Panc1 (cell line): ENCODE results near the gene ETFDH.

Experiments
- POLR2AphosphoS5 ChIP-seq: IDR thresholded peaks from 2 replicates; pipeline ENCODE4 v1.6.1; 2012; ENCODE audit warnings: mild to moderate bottlenecking, low read depth, low read length, moderate library complexity
- SIN3A ChIP-seq: IDR thresholded peaks from 2 replicates; pipeline ENCODE4 v1.6.1; 2012; ENCODE audit warnings: low read depth, mild to moderate bottlenecking, low read length, moderate library complexity, borderline replicate concordance; ENCODE audit not compliant: insufficient read depth
- TF ChIP-seq, protein P1 (sequence below), 2 experiments: IDR thresholded peaks; 2 replicates each; pipeline ENCODE4 v1.6.1; 2011 to 2012; ENCODE audit warnings: low read depth in 2 of 2, control low read depth in 1 of 2, low read length in 1 of 2, mild to moderate bottlenecking in 1 of 2, moderate library complexity in 1 of 2; ENCODE audit not compliant: insufficient read depth in 1 of 2
- TF ChIP-seq, protein P2 (sequence below): fragments of 450-650 bp; IDR thresholded peaks from 2 replicates; pipeline ENCODE4 v1.5.1; 2017; ENCODE audit warnings: mild to moderate bottlenecking

DNA sequence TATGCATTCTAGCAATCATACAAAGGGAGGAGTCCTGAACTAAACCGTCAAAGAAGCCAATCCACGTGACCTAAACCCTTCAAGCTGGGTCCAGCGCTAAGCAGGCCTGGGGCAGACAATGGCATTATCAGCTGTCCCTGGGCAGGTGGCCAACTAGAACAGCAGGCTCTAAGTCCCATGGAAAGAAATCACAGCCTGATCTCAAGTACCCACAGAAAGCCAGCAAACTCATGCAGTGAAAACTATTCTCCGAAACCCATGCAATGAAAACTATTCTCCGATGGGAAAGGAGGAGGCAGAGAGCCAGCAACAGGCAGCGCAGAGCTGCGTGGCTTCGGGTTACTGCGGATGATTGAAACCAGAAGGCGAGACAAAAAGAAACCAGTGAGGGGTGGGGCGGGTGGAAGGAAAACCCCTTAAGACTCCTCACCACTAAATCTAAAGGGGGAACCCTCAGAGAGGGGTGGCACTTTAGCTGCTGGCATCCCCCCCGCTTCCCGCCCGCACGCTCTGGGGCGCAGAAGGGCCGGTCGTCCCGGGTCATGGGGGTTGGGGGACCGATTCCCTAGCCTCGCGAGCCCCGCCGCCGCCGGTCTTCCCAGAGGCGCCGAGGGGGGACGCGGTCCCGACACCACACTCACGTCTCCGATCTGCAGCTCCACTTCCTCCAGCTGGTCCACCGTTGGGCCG, 976 bp upstream of the ETFDH start:
- TF ChIP-seq, protein P1, sequence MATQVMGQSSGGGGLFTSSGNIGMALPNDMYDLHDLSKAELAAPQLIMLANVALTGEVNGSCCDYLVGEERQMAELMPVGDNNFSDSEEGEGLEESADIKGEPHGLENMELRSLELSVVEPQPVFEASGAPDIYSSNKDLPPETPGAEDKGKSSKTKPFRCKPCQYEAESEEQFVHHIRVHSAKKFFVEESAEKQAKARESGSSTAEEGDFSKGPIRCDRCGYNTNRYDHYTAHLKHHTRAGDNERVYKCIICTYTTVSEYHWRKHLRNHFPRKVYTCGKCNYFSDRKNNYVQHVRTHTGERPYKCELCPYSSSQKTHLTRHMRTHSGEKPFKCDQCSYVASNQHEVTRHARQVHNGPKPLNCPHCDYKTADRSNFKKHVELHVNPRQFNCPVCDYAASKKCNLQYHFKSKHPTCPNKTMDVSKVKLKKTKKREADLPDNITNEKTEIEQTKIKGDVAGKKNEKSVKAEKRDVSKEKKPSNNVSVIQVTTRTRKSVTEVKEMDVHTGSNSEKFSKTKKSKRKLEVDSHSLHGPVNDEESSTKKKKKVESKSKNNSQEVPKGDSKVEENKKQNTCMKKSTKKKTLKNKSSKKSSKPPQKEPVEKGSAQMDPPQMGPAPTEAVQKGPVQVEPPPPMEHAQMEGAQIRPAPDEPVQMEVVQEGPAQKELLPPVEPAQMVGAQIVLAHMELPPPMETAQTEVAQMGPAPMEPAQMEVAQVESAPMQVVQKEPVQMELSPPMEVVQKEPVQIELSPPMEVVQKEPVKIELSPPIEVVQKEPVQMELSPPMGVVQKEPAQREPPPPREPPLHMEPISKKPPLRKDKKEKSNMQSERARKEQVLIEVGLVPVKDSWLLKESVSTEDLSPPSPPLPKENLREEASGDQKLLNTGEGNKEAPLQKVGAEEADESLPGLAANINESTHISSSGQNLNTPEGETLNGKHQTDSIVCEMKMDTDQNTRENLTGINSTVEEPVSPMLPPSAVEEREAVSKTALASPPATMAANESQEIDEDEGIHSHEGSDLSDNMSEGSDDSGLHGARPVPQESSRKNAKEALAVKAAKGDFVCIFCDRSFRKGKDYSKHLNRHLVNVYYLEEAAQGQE (IDR thresholded peaks at IDR 0.05; ENCODE audit: insufficient read depth in 1 of 2, low read depth in 2 of 2, low read length in 1 of 2): no peak
- TF ChIP-seq, protein P2, sequence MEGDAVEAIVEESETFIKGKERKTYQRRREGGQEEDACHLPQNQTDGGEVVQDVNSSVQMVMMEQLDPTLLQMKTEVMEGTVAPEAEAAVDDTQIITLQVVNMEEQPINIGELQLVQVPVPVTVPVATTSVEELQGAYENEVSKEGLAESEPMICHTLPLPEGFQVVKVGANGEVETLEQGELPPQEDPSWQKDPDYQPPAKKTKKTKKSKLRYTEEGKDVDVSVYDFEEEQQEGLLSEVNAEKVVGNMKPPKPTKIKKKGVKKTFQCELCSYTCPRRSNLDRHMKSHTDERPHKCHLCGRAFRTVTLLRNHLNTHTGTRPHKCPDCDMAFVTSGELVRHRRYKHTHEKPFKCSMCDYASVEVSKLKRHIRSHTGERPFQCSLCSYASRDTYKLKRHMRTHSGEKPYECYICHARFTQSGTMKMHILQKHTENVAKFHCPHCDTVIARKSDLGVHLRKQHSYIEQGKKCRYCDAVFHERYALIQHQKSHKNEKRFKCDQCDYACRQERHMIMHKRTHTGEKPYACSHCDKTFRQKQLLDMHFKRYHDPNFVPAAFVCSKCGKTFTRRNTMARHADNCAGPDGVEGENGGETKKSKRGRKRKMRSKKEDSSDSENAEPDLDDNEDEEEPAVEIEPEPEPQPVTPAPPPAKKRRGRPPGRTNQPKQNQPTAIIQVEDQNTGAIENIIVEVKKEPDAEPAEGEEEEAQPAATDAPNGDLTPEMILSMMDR: no peak
- no peak for TF ChIP-seq POLR2AphosphoS5
- no peak for TF ChIP-seq SIN3A
